NCI-H2196 treated with DMSO at 0.1 percent for 48 hours (cell line): ENCODE results near the gene FAM72A.
"Not testable (repeated sequence)": the region's sequence is repeated elsewhere in the genome, so short reads cannot be mapped to it uniquely, and the experiment has no call there.

Experiments
- DNase-seq: peaks from one replicate; lab custom pipeline; 2025; ENCODE audit not compliant: unreplicated experiment; lab: John Stamatoyannopoulos, UW

FAM72A gene

GRCh38 chr1:206215600-206216392 is 13.2 kb upstream of the FAM72A start:
- DNase-seq, result not testable (repeated sequence)

GRCh38 chr1:206210802-206211201 is 8.2 kb upstream of the FAM72A start:
- not testable (repeated sequence) for DNase-seq

- DNase-seq, result not testable (repeated sequence)
Measured at GRCh38 chr1:206205569-206205968, 2.9 kb upstream of the FAM72A start.

- not testable (repeated sequence) for DNase-seq
Measured at GRCh38 chr1:206204871-206205270, 2.2 kb upstream of the FAM72A start.

GRCh38 chr1:206204159-206204511 is 1.5 kb upstream of the FAM72A start:
- not testable (repeated sequence) for DNase-seq

- peak; percentile 2 for DNase-seq
Measured at GRCh38 chr1:206203364-206204158, 922 bp upstream of the FAM72A start, which contains the start of gene SRGAP2. Gene SRGAP2 (plus strand): TSS chr1:206203541. CDS start chr1:206205971, 2,430 bp downstream.

- not testable (repeated sequence) for DNase-seq
Measured at GRCh38 chr1:206196748-206197424, 5.8 kb downstream of the FAM72A start.

- DNase-seq, result not testable (repeated sequence)
Measured at GRCh38 chr1:206195182-206195581, 7.5 kb downstream of the FAM72A start.

- DNase-seq, result not testable (repeated sequence)
Measured at GRCh38 chr1:206186826-206187225, 15.8 kb downstream of the FAM72A start.

GRCh38 chr1:206185778-206186177 is 16.9 kb downstream of the FAM72A start:
- not testable (repeated sequence) for DNase-seq

GRCh38 chr1:206183788-206184187 is 18.9 kb downstream of the FAM72A start:
- DNase-seq, result not testable (repeated sequence)

- not testable (repeated sequence) for DNase-seq
Measured at GRCh38 chr1:206182368-206183317, 20.0 kb downstream of the FAM72A start.

- not testable (repeated sequence) for DNase-seq
Measured at GRCh38 chr1:206179666-206180065, 23.0 kb downstream of the FAM72A start.

- not testable (repeated sequence) for DNase-seq
Measured at GRCh38 chr1:206178061-206178989, 24.3 kb downstream of the FAM72A start.

GRCh38 chr1:206176114-206176502 is 26.5 kb downstream of the FAM72A start:
- not testable (repeated sequence) for DNase-seq

- DNase-seq, result not testable (repeated sequence)
Measured at GRCh38 chr1:206175459-206176113, 27.1 kb downstream of the FAM72A start.

- DNase-seq, result not testable (repeated sequence)
Measured at GRCh38 chr1:206174182-206174868, 28.3 kb downstream of the FAM72A start.
